Muscle of back (tissue), 13 donors: ENCODE results near the gene RASD2. TPM values are rescaled to one million over a fixed set of nuclear protein-coding genes. Genes with fewer than 3 reads are reported as not detected.
"Not testable (repeated sequence)": the region's sequence is repeated elsewhere in the genome, so short reads cannot be mapped to it uniquely, and the experiment has no call there.

Experiments used
- DNase-seq, 3 donors: peaks; one replicate each; pipeline versions ENCODE4 v3.0.0 to v3.0.0-alpha.2; 2013
- long read RNA-seq, 9 donors: transcript quantifications; one replicate each; lab custom pipeline, GENCODE V29; 2026
- polyA plus RNA-seq, 10 donors: library from polyadenylated mRNA; unstranded; fragments of 120-200 nt; gene quantifications; one replicate each; pipeline ENCODE4 v1.2.1, GENCODE V29; 2013; ENCODE audit not compliant: insufficient read length in 10 of 10

RASD2 gene, protein sequence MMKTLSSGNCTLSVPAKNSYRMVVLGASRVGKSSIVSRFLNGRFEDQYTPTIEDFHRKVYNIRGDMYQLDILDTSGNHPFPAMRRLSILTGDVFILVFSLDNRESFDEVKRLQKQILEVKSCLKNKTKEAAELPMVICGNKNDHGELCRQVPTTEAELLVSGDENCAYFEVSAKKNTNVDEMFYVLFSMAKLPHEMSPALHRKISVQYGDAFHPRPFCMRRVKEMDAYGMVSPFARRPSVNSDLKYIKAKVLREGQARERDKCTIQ
- polyA plus RNA-seq: 10 to 100 TPM in 8 of 10 donors, 1 to 10 TPM in 2; 7.6 to 17.1 (median 15.4) TPM
- long read RNA-seq, donor 1, partial matches to known transcripts: 0 of 3 reads
- long read RNA-seq, donor 1, other reads (novel, unspliced or antisense): 0 of 3 reads
- long read RNA-seq, donor 2, transcript RASD2-201 (3 exons, 3,412 nt): major isoform, 5 of 5 reads
- long read RNA-seq, donor 2, partial matches to known transcripts: 0 of 5 reads
- long read RNA-seq, donor 2, other reads (novel, unspliced or antisense): 0 of 5 reads
- long read RNA-seq, donor 3: 0 reads
- long read RNA-seq, donor 4, transcript RASD2-201 (3 exons, 3,412 nt): major isoform, 6 of 6 reads
- long read RNA-seq, donor 4, partial matches to known transcripts: 0 of 6 reads
- long read RNA-seq, donor 4, other reads (novel, unspliced or antisense): 0 of 6 reads
- long read RNA-seq, donor 5, transcript RASD2-201 (3 exons, 3,412 nt): major isoform, 6 of 6 reads
- long read RNA-seq, donor 5, partial matches to known transcripts: 0 of 6 reads
- long read RNA-seq, donor 5, other reads (novel, unspliced or antisense): 0 of 6 reads
- long read RNA-seq, donor 6, transcript RASD2-201 (3 exons, 3,412 nt): major isoform, 8 of 8 reads
- long read RNA-seq, donor 6, partial matches to known transcripts: 0 of 8 reads
- long read RNA-seq, donor 6, other reads (novel, unspliced or antisense): 0 of 8 reads
- long read RNA-seq, donor 7, partial matches to known transcripts: 0 of 2 reads
- long read RNA-seq, donor 7, other reads (novel, unspliced or antisense): 0 of 2 reads
- long read RNA-seq, donor 8, partial matches to known transcripts: 0 of 1 reads
- long read RNA-seq, donor 8, other reads (novel, unspliced or antisense): 0 of 1 reads
- long read RNA-seq, donor 9, partial matches to known transcripts: 0 of 1 reads
- long read RNA-seq, donor 9, other reads (novel, unspliced or antisense): 0 of 1 reads

- DNase-seq: peak in 2 of 3 donors; percentile 23 to 60
Observed at GRCh38 chr22:35540595-35541253, at the start of gene RASD2. TSS of gene RASD2 (plus strand) at chr22:35540831. CDS start at chr22:35546810, 5,979 bp downstream.

DNA sequence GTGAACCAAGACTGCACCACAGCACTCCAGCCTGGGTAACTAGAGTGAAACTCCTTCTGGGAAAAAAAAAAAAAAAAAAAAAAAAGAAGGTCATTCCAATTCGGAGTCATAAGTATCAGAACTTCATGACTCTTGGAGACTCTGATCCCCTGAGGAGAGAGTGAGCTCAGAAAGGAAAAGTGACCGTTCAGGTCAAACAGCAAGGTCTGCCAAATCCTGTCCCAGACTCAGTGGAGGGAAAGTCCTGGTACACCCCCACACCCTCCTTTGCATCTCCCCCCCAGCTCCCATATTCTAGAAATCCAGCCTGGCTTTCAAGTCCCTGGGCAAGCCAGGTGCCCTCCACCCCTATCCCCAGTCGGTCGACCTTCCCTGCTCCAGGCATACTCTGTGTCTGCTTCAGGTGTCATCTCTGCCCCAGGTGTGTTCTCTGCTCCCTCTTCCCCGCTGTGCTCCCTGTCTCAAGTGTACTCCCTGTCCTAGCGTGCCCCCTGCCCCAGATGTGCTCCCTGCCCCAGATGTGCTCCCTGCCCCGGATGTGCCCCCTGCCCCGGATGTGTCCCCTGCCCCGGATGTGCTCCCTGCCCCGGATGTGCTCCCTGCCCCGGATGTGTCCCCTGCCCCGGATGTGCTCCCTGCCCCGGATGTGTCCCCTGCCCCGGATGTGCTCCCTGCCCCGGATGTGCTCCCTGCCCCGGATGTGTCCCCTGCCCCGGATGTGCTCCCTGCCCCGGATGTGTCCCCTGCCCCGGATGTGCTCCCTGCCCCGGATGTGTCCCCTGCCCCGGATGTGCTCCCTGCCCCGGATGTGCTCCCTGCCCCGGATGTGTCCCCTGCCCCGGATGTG, 49.3 kb upstream of the RASD2 start:
- not testable (repeated sequence) for DNase-seq

GRCh38 chr22:35491908-35492380, 48.7 kb upstream of the RASD2 start:
- DNase-seq: no peak

DNA sequence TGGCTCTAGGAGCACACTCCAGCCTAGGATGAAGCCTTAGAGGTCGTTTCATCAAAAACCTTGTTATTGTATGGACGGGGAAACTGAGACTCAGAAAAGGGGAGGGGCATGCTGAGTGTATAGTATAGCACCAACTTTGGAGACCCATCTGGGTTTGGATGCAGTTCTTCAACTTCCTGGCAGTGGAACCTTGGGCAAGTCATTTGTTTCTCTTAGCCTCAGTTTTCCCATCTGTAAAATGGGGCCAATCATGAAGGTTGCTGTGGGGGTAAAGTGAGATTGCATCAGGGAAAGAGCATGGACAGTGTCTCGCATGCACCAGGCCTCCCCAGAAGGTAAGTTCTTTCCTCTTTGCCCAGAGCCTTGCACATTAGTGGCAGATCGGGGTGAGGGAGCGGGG, 47.6 kb upstream of the RASD2 start:
- DNase-seq: no peak

- not testable (repeated sequence) for DNase-seq
Observed at GRCh38 chr22:35495711-35496110, 44.9 kb upstream of the RASD2 start.

DNA sequence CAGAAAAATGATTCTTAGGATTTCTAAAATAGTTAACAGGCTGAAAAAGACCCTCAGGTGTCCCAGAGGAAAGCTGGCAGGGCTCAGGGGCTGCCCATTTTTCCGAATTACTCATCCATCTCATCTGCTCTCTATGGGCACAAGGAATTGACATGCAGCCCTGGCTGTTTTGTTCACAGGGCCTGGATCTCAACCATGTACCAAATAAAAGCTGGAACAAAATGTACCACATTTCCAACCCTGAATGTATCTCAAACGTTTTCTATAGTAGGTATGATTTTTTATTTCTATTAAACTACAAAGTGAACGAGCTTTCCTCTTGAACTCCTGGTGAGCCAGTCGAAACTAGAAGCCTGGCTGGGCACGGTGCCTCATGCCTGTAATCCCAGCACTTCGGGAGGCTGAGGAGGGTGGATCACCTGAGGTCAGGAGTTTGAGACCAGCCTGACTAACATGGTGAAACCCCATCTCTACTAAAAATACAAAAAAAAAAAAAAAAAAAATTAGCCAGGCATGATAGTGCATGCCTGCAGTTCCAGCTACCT, 43.8 kb upstream of the RASD2 start:
- no peak for DNase-seq

DNA sequence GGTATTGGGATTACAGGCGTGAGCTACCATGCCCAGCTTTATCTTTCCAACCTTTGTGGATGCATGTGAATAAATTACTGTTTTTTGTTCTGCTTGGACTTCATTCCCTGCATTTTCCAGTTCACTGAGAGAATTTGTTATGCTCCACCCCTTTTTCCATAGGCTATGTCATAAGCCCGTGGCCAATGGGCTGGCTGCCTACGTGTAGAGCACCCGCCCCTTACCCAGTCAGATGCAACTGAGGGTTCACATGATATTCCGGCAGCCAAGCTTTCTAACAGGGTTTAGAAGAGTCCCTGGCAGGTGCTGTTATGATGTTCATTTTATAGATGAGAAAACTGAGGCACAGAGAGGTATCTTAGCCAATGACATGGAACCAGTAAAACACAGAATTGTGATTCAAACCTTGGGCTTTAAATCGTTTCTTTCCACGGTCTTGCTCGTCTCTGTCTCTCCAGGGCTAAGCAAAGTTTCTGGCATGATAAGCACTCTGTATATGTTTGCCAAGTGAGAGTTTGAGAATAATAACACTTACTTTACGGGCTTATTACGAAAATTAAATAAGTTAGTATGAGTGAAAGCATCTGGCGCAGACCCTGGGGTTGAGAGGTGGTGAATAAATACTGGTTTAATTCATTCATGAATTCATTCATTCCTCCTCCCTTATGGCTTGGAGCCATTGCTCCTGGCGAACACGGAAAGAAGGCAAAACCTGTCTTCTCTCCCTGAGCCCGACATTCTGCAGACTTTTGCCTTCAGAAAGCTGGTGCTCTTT, 42.4 kb upstream of the RASD2 start:
- no peak for DNase-seq

GRCh38 chr22:35502836-35503235, 37.8 kb upstream of the RASD2 start:
- no peak for DNase-seq

DNA sequence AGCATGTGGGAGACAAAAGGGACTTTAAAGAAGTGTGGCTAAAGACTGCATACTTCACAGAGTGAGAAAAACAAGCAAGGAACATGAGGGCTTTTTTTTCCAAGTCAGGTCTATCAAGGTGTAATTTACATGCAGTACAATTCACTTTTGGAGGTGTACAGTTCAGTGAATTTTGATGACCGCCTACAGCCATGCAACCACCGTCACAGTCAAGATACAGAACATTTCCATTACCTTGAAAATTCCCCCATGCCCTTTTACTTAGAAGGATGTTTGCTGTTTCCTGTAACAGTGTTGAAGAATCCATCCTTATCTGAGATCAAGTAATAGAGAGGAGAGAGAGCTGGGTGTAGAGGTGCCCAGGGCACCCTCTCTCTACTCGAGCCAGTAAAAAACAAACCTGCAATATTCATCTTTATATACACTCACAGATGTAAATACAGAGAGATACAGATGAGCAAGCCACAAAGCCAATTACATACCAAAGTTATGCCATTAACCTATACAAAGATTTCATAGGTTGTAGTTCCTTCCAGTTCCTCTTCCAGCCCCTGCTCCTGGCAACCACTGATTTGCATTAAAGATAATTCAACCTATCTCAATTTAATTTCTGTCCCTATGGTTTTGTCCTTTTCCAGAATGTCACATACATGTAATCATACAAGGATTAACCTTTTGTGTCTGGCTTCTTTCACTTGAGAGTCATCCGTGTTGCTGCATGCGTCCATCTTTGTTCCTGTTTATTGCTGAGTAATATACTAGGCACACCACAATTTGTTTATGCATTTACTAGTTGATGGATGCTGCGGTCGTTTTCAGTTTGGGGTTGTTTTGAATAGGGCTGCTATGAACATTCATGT, 35.0 kb upstream of the RASD2 start:
- DNase-seq: no peak

GRCh38 chr22:35506259-35506570, 34.4 kb upstream of the RASD2 start:
- DNase-seq: no peak

DNA sequence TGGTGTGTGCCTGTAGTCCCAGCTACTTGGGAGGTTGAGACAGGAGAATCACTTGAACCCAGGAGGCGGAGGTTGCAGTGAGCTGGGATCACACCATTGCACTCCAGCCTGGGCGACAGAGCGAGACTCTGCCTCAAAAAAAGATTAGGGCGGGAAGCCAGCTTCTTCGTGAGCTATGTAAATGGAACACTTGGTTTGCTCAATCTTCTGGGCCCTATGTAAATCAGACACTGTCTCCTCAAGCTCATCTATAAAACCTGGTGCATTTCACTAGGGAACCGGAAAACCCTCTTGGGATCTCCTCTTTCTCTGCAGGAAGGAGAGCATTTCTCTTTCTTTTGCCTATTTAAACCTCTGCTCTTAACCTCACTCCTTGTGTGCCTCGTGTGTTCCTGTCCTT, 32.8 kb upstream of the RASD2 start:
- not testable (repeated sequence) for DNase-seq

DNA sequence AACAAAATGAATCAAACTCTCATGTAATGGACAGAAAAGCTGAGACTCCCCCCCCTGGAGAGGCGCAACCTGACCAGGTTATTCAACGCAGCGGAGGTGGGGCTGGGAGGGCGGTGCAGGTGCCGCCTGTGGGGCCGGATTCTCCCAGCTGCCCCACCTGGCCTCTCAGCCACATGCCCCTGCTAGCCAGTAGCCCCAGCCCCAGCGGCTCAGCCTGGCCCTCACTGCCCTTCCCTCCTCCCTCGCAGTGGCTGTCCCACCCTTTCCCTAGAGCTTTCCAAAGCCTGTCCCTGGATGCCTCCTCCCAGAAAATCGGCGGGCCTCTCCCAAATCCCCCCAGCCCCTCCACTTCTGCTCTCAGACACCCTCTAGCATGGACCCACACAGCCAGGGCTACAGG, 31.2 kb upstream of the RASD2 start:
- DNase-seq: no peak

DNA sequence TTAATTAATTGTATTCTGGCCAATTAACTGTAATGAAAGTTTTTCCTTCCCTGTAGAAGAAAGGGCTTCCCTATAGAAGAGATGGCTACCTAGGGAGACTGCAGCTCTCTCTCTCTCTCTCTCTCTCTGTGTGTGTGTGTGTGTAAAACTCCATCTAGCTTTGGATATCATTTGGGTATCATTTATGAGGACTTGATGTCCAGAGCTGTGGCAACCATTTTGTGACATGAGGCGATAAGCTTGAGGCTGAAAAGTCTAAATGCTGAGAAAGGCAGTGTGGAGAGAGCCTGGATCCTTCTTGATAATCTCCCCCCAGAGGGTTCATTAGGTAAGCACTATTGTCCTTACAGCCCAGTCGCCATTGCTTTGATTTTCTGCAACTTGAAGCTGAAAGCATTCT, 30.7 kb upstream of the RASD2 start:
- DNase-seq: no peak

- peak in 1 of 3 donors; percentile 33 for DNase-seq
Observed at GRCh38 chr22:35510481-35510934, 30.1 kb upstream of the RASD2 start.

GRCh38 chr22:35510951-35511350, 29.7 kb upstream of the RASD2 start:
- DNase-seq: no peak

GRCh38 chr22:35514366-35514765, 26.3 kb upstream of the RASD2 start:
- DNase-seq: no peak

- DNase-seq: not testable (repeated sequence)
Observed at GRCh38 chr22:35515952-35516351, 24.7 kb upstream of the RASD2 start.

GRCh38 chr22:35516723-35517122, 23.9 kb upstream of the RASD2 start:
- DNase-seq: no peak
